Measurements from ENCODE around the gene MGMT. TPM values are rescaled to one million over a fixed set of nuclear protein-coding genes. Genes with fewer than 3 reads are reported as not detected.

Gene MGMT
- polyA plus RNA-seq, 1 donor from 2014 or later, result 0.94 TPM

- Histone ChIP-seq H3K36me3 (ENCODE audit: insufficient read depth, low read length) (no peaks in the 10 kb centered on the region), H3K9me3 (ENCODE audit: low read length) (peaks cover 5% of the 10 kb centered on the region), H3K4me2 (ENCODE audit: low read length) (no peak overlapping the region), H3K79me2 (replicated peaks; ENCODE audit: insufficient read depth, low read length) (no peaks in the 10 kb centered on the region), H4K20me1 (ENCODE audit: insufficient read depth) (no peaks in the 10 kb centered on the region), H3K27ac (ENCODE audit: low read length) (no peak overlapping the region), H3F3A (ENCODE audit: insufficient read depth, low read length, poor library complexity, severe bottlenecking) (no peaks in the 10 kb centered on the region), H3K9me2 (ENCODE audit: insufficient read depth, low read length) (no peaks in the 10 kb centered on the region), H3K27me3 (ENCODE audit: insufficient read depth, low read depth, low read length) (no peaks in the 10 kb centered on the region), H3K9ac (ENCODE audit: low read length) (no peak overlapping the region), H3K4me3 (ENCODE audit: low read length) (no peak overlapping the region), H2AFZ (ENCODE audit: low read depth, low read length) (no peak overlapping the region)
- no peak for TF ChIP-seq RAD21 (conservative IDR thresholded peaks at IDR 0.05)
- TF ChIP-seq EP300 (conservative IDR thresholded peaks at IDR 0.05; ENCODE audit: poor library complexity, severe bottlenecking), result no peak
- no peak for TF ChIP-seq REST (IDR thresholded peaks at IDR 0.05; ENCODE audit: borderline replicate concordance)
- TF ChIP-seq POLR2AphosphoS5 (IDR thresholded peaks at IDR 0.05), result no peak
- TF ChIP-seq MXI1 (conservative IDR thresholded peaks at IDR 0.05; ENCODE audit: poor library complexity, severe bottlenecking), result no peak
- TF ChIP-seq CTCF (IDR thresholded peaks at IDR 0.05; ENCODE audit: poor library complexity, severe bottlenecking), result no peak
- TF ChIP-seq SMC3 (conservative IDR thresholded peaks at IDR 0.05; ENCODE audit: poor library complexity), result no peak
- TF ChIP-seq TAF1 (IDR thresholded peaks at IDR 0.05; ENCODE audit: low read depth), result no peak
- no peak for TF ChIP-seq EZH2 (IDR thresholded peaks at IDR 0.05; ENCODE audit: borderline replicate concordance, insufficient read depth, low read length, poor library complexity, severe bottlenecking)
Measured at GRCh38 chr10:129581827-129582411, 114.9 kb downstream of the MGMT start.

- Histone ChIP-seq H3K9me3 (ENCODE audit: low read length) (peaks cover 10% of the 10 kb centered on the region), H3K27me3 (ENCODE audit: insufficient read depth, low read depth, low read length) (no peaks in the 10 kb centered on the region), H3K4me3 (ENCODE audit: low read length) (no peak overlapping the region), H3F3A (ENCODE audit: insufficient read depth, low read length, poor library complexity, severe bottlenecking) (no peaks in the 10 kb centered on the region), H3K9me2 (ENCODE audit: insufficient read depth, low read length) (no peaks in the 10 kb centered on the region), H3K9ac (ENCODE audit: low read length) (no peak overlapping the region), H3K79me2 (replicated peaks; ENCODE audit: insufficient read depth, low read length) (no peaks in the 10 kb centered on the region), H3K27ac (ENCODE audit: low read length) (no peak overlapping the region), H4K20me1 (ENCODE audit: insufficient read depth) (no peaks in the 10 kb centered on the region), H3K4me2 (ENCODE audit: low read length) (no peak overlapping the region), H2AFZ (ENCODE audit: low read depth, low read length) (no peak overlapping the region), H3K36me3 (ENCODE audit: insufficient read depth, low read length) (no peaks in the 10 kb centered on the region)
- TF ChIP-seq POLR2AphosphoS5 (IDR thresholded peaks at IDR 0.05), result no peak
Measured at GRCh38 chr10:129583831-129584230, 116.8 kb downstream of the MGMT start.

All from neural cell (in vitro differentiated cells).